ENCODE data around the gene TLX3.

DNA sequence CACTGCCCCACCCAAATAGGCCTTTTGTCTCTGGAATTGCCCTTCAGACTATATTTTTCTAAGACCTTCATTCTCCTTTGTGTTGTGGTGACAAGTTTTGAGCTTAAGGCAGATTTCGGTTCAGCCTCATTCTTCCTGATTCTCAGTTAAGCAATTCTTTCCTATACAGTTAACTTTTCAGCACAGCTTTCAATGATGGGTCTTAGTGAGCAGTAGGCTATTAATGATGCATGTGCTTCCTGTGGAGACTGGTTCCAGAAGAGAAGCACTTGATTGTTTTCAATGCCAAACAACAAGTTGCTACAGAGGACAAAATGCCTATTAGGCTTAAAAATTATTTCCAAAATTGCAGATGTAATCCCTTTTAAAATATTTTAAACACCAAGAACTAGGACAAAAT is 47.7 kb upstream of the TLX3 start:
- TF ChIP-seq, protein P1, sequence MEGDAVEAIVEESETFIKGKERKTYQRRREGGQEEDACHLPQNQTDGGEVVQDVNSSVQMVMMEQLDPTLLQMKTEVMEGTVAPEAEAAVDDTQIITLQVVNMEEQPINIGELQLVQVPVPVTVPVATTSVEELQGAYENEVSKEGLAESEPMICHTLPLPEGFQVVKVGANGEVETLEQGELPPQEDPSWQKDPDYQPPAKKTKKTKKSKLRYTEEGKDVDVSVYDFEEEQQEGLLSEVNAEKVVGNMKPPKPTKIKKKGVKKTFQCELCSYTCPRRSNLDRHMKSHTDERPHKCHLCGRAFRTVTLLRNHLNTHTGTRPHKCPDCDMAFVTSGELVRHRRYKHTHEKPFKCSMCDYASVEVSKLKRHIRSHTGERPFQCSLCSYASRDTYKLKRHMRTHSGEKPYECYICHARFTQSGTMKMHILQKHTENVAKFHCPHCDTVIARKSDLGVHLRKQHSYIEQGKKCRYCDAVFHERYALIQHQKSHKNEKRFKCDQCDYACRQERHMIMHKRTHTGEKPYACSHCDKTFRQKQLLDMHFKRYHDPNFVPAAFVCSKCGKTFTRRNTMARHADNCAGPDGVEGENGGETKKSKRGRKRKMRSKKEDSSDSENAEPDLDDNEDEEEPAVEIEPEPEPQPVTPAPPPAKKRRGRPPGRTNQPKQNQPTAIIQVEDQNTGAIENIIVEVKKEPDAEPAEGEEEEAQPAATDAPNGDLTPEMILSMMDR (IDR thresholded peaks at IDR 0.05; ENCODE audit: poor library complexity), result no peak
- TF ChIP-seq EZH2 (IDR thresholded peaks at IDR 0.05; ENCODE audit: borderline replicate concordance) (no peak), EZH2phosphoT487 (IDR thresholded peaks at IDR 0.05; ENCODE audit: low read depth, severe bottlenecking, unreplicated experiment) (no peak)
